HepG2 (cell line): Measurements from ENCODE around the gene TTC9.

Experiments
- CBX5 ChIP-seq: sonication (generic); formaldehyde crosslinking; IDR thresholded peaks from 2 replicates; pipeline ENCODE4 v1.4.0; 2020; ENCODE audit warnings: missing genetic modification reagents, borderline replicate concordance
- CREB1 ChIP-seq, 2 experiments: fragments of 450-650 bp in 1 of 2; IDR thresholded peaks; 2 replicates each; pipeline ENCODE4 v1.6.1; 2016 to 2017; ENCODE audit warnings: control low read depth in 1 of 2, mild to moderate bottlenecking in 1 of 2, missing compliant biosample characterization in 1 of 2, missing genetic modification characterization in 1 of 2
- CTCF ChIP-seq: sonication (generic); formaldehyde crosslinking; IDR thresholded peaks from 2 replicates; pipeline ENCODE4 v1.5.0; 2020; ENCODE audit warnings: mild to moderate bottlenecking, missing genetic modification reagents, moderate library complexity
- FIP1L1 ChIP-seq: fragments of 200-400 bp; formaldehyde crosslinking; IDR thresholded peaks from 2 replicates; pipeline ENCODE4 v1.6.1; 2018; ENCODE audit warnings: low read depth, mild to moderate bottlenecking, low read length, moderate library complexity, borderline replicate concordance; ENCODE audit not compliant: insufficient read depth
- KDM5A ChIP-seq: fragments of 200-600 bp; sonication (generic); IDR thresholded peaks from 2 replicates; pipeline ENCODE4 v1.7.0; 2018; ENCODE audit warnings: antibody characterized with exemption, mild to moderate bottlenecking, low read length, borderline replicate concordance
- RAD21 ChIP-seq: fragments of 450-650 bp; formaldehyde crosslinking; IDR thresholded peaks from 2 replicates; pipeline ENCODE4 v1.5.0; 2020; ENCODE audit warnings: mild to moderate bottlenecking
- SIN3A ChIP-seq: IDR thresholded peaks from 2 replicates; pipeline ENCODE4 v1.6.1; 2011; ENCODE audit warnings: low read depth, mild to moderate bottlenecking, control low read depth, low read length, borderline replicate concordance
- SRSF1 ChIP-seq: fragments of 200-400 bp; formaldehyde crosslinking; optimal IDR thresholded peaks from 2 replicates; pipeline ENCODE3; 2017; ENCODE audit warnings: mild to moderate bottlenecking, low read depth, low read length, moderate library complexity
- TAF1 ChIP-seq: sonication (generic); formaldehyde crosslinking; IDR thresholded peaks from 2 replicates; pipeline ENCODE4 v1.4.0; 2020; ENCODE audit warnings: missing genetic modification reagents
- TBL1XR1 ChIP-seq: fragments of 150-350 bp; IDR thresholded peaks from 2 replicates; pipeline ENCODE4 v1.6.1; 2014; ENCODE audit warnings: borderline replicate concordance, low read length; ENCODE audit not compliant: partially characterized antibody
- U2AF2 ChIP-seq: fragments of 200-400 bp; formaldehyde crosslinking; IDR thresholded peaks from 2 replicates; pipeline ENCODE4 v1.6.1; 2017; ENCODE audit warnings: low read depth, mild to moderate bottlenecking, low read length
- ZBTB49 ChIP-seq: sonication (generic); formaldehyde crosslinking; IDR thresholded peaks from 2 replicates; pipeline ENCODE4 v1.4.0; 2020; ENCODE audit warnings: missing genetic modification reagents, borderline replicate concordance
- ZFP1 ChIP-seq: IDR thresholded peaks from 2 replicates; pipeline ENCODE4 v1.6.1; 2016

- TF ChIP-seq U2AF2 (no peak), ZBTB49 (no peak), SRSF1 (no peak), CTCF (CRISPR knock-in tag) (no peak), CBX5 (CRISPR knock-in tag) (no peak), FIP1L1 (no peak), KDM5A (no peak), ZFP1 (CRISPR knock-in tag) (no peak), TBL1XR1 (no peak), RAD21 (CRISPR knock-in tag) (no peak), TAF1 (CRISPR knock-in tag) (no peak), CREB1 (IDR thresholded peaks at IDR 0.05) (no peak), CREB1 (CRISPR knock-in tag; IDR thresholded peaks at IDR 0.05) (no peak), SIN3A (no peak)
Measured at GRCh38 chr14:70718383-70719118, 76.8 kb downstream of the TTC9 start.
